Stimulated activated CD8-positive, alpha-beta memory T cell treated with anti-CD3 and anti-CD28 coated beads, Interleukin-12 subunit alpha, Interleukin-12 subunit beta, amount 100 ng/mL, for 24 hours (primary cell): Measurements from ENCODE around the gene PGRMC2.

ENCODE experiments used
- DNase-seq: peaks from one replicate; pipeline ENCODE4 v3.0.0-alpha.2; 2020; ENCODE audit errors: extremely low read depth

PGRMC2 gene

DNA sequence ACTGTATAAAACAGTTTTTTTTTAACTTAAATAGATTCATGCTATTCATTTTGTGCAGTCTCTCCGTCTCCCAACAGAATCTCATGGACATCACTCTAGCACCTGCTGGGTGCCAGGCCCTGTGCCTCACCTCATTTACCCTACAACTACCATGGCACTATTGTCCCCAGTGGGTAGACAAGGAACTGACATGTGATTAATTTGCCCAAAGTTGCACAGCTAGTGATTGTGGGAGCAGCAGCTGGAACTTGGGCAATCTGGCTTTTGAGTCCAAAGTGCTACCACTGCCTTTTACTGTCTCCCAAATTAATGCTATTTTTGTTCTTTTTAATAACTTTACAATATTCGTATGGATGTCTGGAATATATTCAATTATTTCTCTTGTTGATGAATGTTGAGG lies 11.2 kb upstream of the PGRMC2 start:
- DNase-seq: no peak

DNA sequence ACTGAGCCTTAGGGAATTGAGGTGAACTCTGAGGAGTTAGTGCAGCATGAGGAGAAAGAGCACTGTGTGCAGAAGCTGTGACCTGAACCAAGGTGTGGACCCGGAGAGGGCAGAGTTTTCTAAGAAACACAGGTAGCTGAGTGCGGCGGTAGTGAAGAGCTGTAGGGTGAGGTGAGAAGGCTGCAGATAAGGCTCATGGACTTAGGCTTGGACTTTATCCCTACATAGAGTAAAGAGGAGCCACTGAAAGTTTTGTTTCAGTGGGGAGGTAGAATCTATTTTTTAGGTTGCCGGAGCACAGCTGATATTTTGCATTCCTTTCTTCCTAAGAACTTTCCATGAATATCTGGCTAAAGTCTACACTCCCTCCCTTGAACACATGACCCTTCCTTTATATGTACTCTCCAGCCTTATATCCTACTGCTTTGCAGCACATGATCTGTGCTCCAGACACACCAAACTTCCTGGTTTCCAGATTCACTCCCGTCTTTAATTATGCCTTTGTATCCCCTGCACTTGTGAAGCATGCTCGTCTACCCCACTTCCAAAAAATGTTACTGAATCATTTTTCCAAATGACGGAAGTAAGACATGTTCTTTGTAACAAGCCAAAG lies 10.6 kb upstream of the PGRMC2 start:
- DNase-seq: no peak

DNA sequence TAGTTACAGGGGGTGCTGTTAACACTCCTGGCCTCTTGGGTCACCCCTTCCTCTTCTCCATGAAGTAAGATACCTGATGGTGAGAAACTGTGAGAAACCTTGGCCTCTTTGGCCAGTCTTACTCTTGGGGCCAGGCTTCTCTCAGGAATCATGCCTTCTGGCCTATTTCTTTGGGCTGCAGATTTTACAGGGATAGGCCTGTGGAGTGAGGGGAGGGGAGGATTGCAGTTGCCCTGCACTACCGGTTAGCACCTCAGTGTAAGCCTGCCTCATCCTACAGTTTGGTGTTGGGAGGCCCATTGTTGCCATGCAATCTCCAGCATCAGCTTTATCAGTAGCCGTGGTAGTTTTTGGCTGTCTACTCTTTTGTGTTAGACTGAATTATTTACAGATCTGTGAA lies 7.6 kb upstream of the PGRMC2 start:
- DNase-seq: no peak

DNA sequence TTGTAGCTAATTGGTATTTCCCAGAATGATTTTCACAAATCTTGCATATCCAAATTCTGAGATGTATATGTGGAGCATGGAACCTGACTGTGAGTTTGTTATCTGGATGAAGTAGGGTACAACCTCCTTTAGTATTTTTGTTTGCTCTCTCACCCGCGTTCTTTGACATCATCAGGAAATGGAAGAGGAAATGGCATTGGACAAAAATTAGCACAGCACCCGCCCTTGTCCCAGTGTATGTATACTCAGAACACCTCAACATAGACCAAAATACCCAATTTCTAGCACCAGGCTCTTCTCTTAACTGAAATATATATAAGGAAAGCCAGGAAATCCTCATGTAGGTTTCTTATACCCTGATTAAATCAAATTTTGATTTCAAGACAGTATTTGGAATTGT lies 6.9 kb upstream of the PGRMC2 start:
- no peak for DNase-seq

DNA sequence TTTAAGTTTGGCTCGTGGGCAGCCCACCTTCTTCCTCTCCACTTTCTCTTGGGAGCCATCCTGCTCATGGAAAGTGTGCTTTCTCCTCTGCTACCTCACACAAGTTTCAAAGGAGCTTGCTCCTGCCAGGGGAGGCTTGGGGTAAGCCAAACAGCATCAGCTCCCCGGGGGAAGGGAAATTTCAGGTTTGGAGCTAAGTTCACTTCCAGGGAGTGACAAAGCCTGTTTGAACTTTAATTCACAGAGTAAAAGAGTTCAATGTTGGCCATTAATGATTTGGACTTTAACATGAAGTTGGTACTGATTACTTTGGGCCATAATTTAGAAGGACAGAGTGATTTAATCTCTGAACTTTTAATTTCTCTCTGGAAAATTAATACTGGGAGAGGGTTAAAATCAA lies 4.7 kb upstream of the PGRMC2 start:
- DNase-seq: no peak

DNA sequence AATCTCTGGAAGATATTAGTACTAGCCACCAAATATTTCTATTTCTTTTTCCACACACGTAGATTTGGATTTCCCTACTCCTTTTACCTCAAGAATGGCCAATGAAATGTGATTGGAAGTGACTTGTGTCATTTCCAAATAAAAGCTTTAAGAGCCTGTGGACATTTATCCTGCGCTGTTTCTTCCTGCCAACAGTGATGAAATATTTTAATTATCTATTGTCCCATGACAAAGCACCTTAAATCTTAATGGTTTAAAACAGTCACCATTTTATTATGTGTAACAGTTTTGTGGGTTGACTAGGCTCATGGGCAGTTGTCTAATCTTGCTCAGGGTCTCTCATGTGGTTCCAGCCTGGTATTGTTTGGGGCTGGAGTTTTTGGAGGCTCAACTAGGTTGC lies 3.5 kb upstream of the PGRMC2 start:
- no peak for DNase-seq

DNA sequence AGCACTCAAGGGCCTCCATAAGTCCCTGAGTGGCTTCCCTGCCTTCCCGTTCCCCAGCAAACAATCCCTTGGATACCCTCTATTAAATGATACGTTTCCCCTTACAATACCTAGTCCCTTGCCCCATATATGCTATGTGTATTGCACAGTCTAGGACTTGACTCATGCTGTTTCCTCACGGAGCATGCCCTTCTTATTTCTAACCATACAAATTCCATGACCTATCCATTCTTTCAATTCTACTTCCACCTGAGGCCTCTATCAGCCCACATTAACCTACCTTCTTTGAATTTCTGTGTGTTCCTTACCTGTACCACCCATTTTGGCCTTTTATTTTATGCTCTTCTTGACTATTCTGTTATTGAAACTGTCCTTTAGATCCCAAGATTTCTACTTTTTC lies 2.9 kb upstream of the PGRMC2 start:
- no peak for DNase-seq

DNA sequence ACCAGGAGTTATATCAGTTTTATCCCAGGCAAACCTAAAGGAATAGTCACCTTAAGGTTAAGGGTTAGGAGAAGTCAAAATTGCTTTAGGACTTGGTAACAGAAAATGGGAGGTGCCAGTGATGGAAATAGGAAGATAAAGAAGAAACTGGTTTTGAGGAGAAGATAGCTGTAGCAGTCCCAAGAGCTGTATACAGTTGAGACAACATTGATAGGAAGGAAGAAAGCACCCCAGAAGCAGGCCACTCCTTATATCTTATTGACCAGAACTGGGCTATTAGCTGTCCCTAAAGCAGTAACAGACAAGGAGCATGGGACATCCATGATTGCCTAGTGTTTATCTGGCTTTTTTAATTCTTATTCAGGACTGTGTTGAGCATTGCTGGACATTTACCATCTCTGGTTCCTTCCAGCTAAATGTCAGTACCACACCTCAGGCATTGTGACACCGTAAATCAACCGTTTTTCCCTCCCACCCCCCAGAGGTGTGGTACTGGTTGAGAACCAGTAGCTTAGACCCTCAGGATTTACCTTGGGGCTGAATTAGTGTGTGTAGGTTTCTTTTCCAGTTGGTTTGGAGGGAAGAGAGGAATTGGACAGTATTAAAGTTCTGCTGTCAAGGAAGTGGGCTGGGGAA lies 2.0 kb upstream of the PGRMC2 start:
- no peak for DNase-seq

DNA sequence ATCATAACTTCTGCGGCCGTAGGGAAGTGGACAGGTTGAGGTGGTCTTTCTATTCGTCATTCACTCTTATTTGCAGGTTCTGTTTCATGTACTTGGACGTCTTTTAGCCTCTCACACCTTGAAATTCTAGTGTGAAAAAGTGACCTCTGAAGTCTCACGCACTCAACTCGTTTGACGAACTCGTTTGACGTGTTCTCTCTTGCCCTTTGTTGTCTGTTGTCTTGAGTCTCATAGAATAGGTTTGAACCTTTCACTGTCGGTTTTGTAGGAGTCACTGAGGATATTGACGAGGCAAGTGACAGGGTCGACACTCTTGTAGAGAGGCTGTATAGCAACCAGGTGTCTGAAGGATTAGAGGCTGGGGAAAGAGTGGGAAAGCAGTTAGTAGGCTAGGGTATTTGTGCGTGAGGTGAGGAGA lies 1.1 kb upstream of the PGRMC2 start:
- DNase-seq: no peak

DNA sequence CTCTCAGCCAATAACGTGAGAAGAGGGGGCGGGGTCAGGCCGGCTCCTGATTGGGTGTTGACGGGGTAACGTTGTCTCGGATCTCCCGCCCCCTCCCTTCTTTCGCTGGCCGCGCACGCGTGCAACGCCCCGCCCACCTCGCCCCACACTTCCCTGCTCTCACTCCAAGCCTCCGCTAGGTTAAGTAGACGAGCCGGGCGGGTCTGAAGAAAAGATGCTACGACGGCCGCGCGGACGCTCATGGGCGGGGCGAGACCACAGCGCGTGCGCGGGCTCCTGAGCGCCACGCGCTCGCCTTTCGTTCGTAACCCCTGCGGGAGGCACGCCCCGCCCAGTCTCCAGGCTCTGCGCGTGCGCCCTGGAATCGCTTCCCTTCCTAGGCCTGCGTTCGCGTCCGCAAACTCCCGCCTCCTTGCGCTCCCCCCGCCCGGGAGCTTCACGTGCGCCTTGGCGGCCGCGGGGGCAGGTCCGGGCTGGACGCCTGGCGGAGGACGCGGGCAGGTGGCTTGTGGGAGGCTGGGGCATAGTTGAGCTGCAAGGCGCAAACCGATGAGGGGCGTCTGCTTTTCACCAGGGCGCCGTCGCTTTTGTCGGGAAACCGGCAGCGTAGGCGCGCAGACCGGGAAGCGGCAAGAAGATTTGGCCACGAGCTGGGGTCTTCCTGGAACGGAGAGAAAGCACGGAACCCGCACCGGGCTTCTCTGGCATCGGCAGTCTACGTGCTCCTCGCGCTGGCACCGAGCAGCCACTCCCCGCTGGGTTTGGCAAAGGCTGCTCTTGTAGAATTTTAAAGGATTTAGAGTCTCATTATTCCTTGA lies 467 bp upstream of the PGRMC2 start:
- peak; percentile 100 for DNase-seq

DNA sequence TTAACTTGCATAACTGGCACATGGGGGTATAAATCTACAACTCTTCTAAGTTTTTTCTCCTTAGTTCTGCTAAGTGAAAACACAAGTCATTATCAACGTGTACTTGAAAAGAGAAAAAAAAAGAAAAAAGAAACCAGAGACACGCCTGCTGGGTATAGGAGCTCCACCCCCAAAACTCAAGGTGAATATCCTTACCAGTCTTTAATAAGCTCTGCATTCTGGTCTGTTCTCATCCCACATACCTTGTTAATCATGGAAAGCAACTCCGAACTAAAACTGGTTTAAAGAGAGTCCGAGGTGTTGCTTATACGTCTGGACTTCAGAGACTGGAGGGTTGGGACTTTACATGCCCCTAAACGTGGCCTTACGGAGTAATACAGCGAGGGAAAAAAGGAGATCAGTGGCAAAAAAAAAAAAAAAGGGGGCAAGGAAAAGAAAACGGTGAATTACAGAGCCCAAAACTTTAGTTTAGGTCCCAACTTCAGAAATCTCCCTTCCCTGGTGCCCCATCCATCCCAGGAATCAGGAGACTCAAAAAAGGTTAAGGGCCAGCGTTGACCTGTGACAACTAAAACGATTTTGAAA lies 1.0 kb downstream of the PGRMC2 start:
- DNase-seq: no peak

DNA sequence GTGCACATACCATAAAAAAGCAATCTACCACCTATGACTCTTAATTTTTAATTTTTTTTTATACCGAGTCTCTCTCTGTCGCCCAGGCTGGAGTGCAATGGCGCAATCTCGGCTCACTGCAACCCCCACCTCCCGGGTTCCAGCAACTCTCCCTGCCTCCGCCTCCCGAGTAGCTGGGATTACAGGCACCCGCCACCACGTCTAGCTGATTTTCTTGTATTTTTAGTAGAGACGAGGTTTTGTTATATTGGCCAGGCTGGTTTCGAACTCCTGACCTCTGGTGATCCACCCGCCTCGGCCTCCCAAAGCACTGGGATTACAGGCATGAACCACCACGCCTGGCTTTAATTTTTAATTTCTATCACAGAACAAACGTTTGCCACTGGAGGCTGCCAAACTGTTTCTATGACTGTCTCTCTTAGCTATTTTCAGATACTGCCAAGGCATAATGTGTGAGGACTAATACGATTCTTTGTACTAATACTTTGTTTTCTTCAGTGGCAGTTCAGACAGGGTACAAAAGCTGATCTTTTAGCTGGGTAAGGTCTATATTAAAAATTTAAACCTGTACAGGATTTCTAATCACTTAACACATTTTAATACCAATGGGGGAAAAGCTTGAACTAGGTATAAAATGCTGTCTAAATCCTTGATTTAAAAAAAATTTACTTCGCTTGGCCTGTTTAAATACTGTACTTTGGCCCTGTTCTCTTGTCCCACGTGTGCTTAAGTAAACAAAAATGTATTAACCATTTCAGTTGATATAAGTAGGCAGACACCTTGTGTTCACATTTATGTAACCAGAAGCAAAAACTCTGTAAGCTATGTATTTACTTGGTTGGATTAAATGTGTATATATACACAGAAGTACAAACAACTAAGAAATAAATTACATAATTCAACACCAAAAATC lies 2.3 kb downstream of the PGRMC2 start:
- DNase-seq: no peak

DNA sequence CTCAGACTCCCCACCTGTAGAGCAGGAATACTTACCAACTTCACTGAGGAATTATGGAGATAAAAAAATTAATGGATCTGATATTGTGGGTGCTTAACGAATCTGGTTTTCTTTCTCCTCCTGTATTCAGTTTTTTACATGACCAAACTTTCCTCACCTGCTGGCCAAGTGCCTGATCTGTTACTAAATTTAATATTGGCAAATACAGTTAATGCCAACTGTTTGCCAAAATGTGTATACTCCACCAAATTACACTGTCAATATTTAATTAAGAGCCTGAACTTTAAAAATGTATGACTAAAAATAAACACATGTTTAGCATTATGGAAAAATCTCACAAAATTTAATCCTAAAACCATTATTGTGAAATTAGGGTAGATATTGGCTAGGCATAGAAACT lies 3.3 kb downstream of the PGRMC2 start:
- no peak for DNase-seq

DNA sequence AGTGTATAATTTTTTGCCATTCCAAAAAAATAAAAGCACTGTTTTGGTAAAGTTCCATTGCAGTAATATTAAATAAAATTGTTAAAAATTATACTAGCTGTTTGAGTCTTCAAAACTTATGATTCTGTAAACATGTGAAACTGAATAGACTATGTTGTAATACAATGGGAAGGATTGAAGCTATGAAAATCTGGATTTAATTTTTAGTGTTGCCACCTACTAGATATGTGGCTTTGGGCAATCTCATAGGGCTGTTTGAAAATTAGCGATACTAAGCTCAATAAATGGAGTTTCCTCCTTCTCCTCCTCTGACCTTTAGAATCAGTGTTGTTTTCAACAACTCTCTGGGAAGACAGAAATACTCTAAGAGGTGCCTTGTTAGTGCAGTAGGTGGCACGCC lies 4.5 kb downstream of the PGRMC2 start:
- no peak for DNase-seq

DNA sequence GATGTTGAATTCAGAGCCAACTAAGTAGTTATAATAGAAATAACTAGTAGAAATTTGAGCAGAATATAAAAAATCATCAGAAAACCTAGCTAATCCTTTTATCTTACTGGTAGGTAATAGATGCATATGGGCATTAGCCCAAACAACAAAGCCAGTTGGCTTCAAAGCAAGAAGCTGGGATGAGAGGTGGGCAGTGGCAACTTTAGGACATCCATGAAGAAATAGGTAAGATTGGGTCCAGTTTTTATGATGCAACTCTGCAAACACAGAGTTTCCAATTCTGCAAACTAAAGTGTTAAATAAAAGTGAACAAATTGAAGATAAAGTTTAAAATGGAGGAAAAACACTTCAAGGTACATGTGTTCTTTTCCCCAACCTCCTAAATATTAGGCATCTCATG lies 5.1 kb downstream of the PGRMC2 start:
- DNase-seq: no peak

DNA sequence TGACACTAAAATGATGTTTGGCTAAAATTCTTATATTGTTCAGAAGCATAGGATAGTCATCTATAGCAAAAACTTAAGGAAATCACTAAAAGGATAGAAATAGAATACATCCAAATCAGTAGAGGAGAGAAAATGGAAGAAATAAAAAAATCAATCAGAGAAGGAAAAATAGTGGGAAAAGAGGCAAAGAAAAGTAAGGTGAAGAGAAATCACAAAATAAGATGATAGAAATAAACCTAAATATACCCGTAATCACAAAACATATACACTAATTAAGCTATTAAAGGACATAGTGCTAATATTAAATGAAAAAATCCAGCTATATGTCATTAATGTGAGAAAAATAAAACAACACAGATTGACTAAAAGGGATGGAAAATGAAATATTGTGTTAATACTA lies 6.3 kb downstream of the PGRMC2 start:
- DNase-seq: no peak

DNA sequence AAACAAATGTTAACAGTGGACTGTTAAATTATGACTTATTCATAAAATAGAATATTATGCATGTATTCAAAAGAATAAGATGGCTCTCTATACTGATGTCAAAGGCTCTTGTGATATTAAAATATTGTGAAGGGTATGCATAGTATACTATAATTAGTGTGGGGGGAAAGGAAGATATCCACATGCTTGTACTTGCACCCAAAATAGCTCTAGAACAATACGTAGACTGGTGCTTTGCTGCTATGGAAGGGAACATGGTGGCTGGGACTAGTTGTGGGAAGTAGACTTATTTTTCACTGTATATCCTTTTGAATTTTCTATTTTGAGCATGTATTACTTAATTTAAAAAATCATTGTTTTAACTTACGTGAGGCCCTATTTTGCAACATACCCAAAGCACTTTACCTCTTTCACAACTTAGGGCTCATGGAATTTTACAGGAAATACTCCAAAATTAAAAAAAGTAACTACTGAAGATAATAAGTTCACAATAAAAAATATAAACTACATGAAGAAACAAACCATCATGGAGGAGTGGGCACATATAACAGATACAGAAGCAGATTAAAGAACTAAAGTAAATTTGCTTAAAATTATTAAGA lies 7.9 kb downstream of the PGRMC2 start:
- no peak for DNase-seq

DNA sequence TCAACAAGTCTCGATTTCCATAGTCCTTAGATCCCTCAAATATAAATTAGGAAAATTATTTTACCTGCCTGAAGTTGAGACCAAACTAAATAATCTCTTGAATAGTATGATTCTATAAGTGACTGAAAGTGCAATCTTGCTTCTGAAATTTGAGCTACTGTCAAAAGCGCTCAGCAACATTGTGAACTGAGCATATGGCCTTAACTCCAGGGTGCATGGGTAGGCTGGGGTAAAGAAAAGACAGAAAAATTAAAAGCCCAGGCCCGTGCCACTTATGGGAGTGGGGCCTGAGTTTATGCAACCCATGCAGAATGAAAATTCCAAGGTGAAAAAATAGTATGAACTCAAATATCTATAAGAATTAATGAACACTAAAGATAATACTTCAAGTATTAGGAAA lies 9.8 kb downstream of the PGRMC2 start:
- no peak for DNase-seq

DNA sequence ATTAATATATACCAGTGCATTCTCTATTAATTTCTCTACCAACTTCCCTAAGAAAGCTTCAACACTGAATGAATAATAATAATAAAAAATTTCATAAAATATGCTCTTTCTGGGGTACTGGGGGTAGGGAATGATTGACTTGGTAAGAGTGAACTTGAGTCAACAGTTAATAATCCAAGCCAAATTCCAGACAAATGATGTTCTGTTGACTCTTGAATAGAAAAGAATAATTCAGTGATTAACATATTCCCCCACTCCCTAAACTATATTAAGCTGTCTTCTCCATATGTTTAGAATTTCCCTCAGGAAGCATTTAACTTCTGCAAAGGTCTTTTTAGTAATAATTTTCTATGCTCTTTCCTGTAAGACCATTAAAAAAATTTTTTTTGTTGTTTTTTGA lies 12.3 kb downstream of the PGRMC2 start:
- DNase-seq: no peak

DNA sequence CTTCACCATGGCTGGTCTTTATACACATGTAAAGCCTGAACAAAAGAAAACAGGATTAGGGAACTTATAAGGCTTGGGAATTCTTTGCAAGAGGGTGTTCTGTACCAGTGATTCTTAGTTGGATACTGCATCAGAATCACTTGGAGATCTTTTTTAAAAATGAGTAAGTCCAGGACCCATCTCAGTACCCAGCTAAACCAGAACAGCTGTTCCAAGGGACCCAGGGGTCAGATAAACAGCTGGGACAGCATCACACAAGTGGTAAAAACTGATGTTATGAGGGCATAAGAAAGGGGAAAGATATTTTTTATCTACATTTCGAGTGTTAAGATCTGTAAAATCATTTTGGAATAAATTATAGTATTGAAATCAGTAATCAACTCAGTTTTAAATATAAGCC lies 16.1 kb downstream of the PGRMC2 start:
- DNase-seq: no peak

DNA sequence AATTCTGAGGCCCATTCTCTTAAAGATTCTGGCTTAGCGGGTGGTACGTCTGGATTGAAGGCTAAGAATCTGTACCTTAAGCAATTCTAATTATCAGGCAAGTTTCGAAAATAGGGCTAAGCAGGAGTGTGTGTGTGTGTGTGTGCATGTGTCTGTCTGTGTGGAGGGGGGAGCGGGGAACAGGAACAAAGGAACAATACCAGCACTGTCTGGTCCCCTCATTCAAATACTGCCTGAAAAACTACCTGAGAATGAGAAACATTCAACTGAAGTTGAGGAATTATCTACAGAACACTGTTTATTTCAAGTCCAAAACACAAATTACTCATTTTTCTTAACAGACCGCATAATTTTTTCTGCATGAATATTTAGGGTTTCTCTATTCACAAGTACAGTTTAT lies 18.6 kb downstream of the PGRMC2 start:
- no peak for DNase-seq
